ENCODE data around the gene SMAD3. TPM values are rescaled to one million over a fixed set of nuclear protein-coding genes. Genes with fewer than 3 reads are reported as not detected.

SMAD3 gene
- polyA plus RNA-seq, 2 donors: 24.8 to 51.5 TPM

DNA sequence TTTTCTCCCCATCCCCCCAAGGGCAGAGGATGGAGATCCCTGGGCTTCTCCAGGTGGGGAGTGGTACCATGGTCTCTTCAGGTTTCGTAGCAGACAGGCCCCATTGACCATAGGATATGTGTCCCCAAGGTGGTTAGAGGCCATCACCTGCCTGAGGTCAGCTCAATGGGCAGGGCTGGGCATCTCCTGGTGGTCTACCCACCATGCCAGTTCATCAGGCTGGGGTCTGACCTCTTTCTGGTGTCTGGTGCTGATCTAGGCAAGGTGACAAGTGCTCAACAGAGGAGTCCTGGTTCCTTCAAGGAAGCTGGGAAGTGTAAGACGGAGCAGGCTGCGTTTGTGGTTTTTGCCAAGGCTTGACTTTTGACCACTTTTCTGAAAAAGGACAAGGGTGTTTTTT, 71.4 kb downstream of the SMAD3 start:
- peaks cover 0 to 3% of the 10 kb centered on the region in 2 donors for H3K36me3 ChIP-seq (ENCODE audit: control insufficient read depth in 2 of 2, insufficient read depth in 2 of 2, low read length in 1 of 2)
- peak overlapping the region; percentile 47 to 68 for H3K27ac ChIP-seq (ENCODE audit: low read depth in 2 of 2, low read length in 1 of 2)
- WGBS, 2 donors: 91% methylated on average over 3 of the region's 3 CpGs
- H3K9me3 ChIP-seq (ENCODE audit: control insufficient read depth in 2 of 2, insufficient read depth in 1 of 2, low read depth in 1 of 2, low read length in 1 of 2): no peaks in the 10 kb centered on the region
- no peak overlapping the region for H3K4me3 ChIP-seq (ENCODE audit: low read depth in 1 of 2, low read length in 2 of 2)
- H3K4me1 ChIP-seq (ENCODE audit: control insufficient read depth in 2 of 2, insufficient read depth in 2 of 2, low read length in 1 of 2): peaks cover 10 to 24% of the 10 kb centered on the region in 2 donors
- H3K27me3 ChIP-seq (ENCODE audit: control insufficient read depth in 1 of 2, insufficient read depth in 2 of 2, low read length in 2 of 2): no peaks in the 10 kb centered on the region

DNA sequence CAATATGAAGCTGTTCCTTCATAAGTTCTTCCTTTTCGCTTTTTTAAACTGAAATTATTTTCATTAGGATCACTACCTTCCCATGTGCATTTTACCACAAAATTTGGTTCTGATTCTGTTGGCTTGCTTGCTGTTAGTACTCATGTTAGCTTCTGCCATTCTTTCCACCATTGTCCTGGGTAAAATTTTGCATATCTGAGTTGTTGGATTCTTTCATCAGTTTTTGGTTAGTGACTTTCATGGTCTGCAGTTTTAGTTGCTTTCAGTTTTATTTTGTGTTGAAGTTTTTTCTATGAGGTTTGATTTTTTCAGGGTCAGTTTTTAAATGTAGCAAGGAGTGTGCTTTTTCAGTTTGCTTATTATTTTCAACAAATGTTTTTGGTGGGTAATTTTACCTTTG, 71.9 kb downstream of the SMAD3 start:
- Histone ChIP-seq H3K4me1 (ENCODE audit: control insufficient read depth in 2 of 2, insufficient read depth in 2 of 2, low read length in 1 of 2) (peaks cover 10 to 22% of the 10 kb centered on the region in 2 donors), H3K9me3 (ENCODE audit: control insufficient read depth in 2 of 2, insufficient read depth in 1 of 2, low read depth in 1 of 2, low read length in 1 of 2) (no peaks in the 10 kb centered on the region), H3K27me3 (ENCODE audit: control insufficient read depth in 1 of 2, insufficient read depth in 2 of 2, low read length in 2 of 2) (no peaks in the 10 kb centered on the region), H3K4me3 (ENCODE audit: low read depth in 1 of 2, low read length in 2 of 2) (peak overlapping the region in 1 of 2 donors; percentile 22), H3K36me3 (ENCODE audit: control insufficient read depth in 2 of 2, insufficient read depth in 2 of 2, low read length in 1 of 2) (peaks cover 0 to 3% of the 10 kb centered on the region in 2 donors), H3K27ac (ENCODE audit: low read depth in 2 of 2, low read length in 1 of 2) (peak overlapping the region; percentile 78 to 81)
- 93% methylated on average over 1 of the region's 1 CpG for WGBS, 2 donors

DNA sequence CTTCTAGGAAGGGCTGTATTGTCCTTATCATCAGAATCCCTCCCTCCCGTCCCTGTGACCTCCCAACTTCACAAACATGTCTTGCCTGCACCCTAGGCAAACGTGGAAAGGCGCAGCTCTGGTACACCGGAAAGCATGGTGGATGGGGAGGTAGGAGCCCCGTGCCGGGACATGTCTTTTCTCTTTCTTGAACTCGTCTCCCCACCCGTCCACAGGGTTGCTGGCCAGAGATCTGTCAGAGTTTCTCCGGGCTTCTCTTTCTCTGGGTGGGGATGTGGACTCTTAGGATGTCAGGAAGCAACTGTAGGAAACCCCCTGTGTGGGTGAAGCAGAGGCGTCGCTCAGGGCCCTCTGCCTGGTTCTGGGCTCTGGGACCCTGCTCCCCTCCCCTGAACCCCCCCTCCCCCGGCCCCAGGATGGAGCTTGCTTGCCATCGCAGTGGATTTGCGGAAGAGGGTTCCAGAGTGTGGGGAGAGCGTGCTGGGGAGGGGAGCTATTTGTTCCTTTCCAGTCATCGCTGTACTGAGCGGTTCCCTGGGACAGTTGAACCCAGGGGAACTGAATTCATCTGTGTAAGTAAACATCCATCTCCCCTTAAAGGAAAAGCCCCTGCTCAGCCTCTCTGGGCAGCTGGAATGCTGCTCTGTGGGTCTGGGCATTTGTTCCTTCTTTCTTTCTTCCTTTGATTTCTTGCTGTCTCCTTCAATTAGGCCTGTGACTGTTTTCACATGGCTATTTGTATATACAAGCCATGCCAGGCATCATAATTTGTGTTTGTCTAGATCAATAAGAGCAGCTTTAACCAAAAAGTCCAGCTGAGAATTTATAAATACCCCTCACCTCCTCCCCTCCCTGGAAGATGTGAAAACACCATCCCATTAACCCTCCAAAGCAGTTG, 72.8 kb downstream of the SMAD3 start:
- Histone ChIP-seq H3K9me3 (ENCODE audit: control insufficient read depth in 2 of 2, insufficient read depth in 1 of 2, low read depth in 1 of 2, low read length in 1 of 2) (no peaks in the 10 kb centered on the region), H3K4me3 (ENCODE audit: low read depth in 1 of 2, low read length in 2 of 2) (peak overlapping the region in 1 of 2 donors; percentile 22), H3K27ac (ENCODE audit: low read depth in 2 of 2, low read length in 1 of 2) (peak overlapping the region; percentile 78 to 81), H3K4me1 (ENCODE audit: control insufficient read depth in 2 of 2, insufficient read depth in 2 of 2, low read length in 1 of 2) (peaks cover 9 to 24% of the 10 kb centered on the region in 2 donors), H3K27me3 (ENCODE audit: control insufficient read depth in 1 of 2, insufficient read depth in 2 of 2, low read length in 2 of 2) (no peaks in the 10 kb centered on the region), H3K36me3 (ENCODE audit: control insufficient read depth in 2 of 2, insufficient read depth in 2 of 2, low read length in 1 of 2) (no peaks in the 10 kb centered on the region)
- 32 to 52% methylated on average over 17 of the region's 17 CpGs for WGBS, 2 donors

DNA sequence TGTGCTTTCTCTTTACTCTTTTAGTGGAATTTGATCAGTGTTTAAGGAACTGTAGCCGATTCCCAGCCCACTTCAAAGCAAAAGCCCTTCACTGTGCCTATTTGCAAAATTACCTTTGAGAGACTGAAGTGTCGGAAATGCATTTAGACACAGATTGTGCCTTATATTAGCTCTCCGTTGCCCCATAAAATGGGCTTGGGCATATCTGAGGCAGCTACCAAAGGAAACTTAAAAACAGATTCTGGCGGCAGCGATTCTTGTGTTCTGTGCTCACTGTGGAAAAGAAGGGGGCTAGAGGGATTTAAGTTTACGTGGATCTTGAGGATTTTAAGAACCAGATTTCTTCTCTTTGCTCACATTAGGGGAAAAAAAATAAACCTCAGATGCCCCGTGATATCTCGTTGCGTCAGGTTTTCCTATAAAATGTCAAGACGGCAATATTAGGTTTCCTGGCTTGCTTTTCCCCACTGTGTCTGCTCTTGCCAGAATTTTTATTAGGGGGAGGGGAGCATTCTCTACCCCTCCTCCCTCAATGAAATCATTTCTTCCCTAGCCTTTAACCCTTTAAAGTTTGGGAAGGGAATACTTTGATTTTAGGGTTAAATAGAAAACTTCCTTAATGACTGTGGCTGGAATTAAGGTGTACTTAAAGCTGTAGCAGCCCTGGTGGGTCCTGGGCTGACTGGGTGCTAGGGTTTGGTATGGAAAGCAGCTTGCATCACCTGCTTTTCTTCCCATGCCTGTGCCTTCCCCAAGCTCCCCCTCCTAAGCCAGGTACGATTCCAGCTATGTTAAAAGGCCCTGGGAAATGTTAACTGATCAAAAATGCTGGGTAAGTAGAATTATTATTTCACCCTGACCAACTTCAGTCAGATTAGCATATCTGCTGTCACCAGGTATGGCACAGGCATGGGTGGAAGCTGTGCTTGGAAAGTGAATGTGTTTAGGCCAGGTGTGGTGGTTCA, 73.8 kb downstream of the SMAD3 start:
- WGBS, 2 donors: 54 to 62% methylated on average over 11 of the region's 11 CpGs
- no peaks in the 10 kb centered on the region for H3K9me3 ChIP-seq (ENCODE audit: control insufficient read depth in 2 of 2, insufficient read depth in 1 of 2, low read depth in 1 of 2, low read length in 1 of 2)
- peaks cover 9 to 21% of the 10 kb centered on the region in 2 donors for H3K4me1 ChIP-seq (ENCODE audit: control insufficient read depth in 2 of 2, insufficient read depth in 2 of 2, low read length in 1 of 2)
- no peak overlapping the region for H3K4me3 ChIP-seq (ENCODE audit: low read depth in 1 of 2, low read length in 2 of 2)
- H3K27me3 ChIP-seq (ENCODE audit: control insufficient read depth in 1 of 2, insufficient read depth in 2 of 2, low read length in 2 of 2): no peaks in the 10 kb centered on the region
- no peaks in the 10 kb centered on the region for H3K36me3 ChIP-seq (ENCODE audit: control insufficient read depth in 2 of 2, insufficient read depth in 2 of 2, low read length in 1 of 2)
- peak overlapping the region; percentile 60 to 78 for H3K27ac ChIP-seq (ENCODE audit: low read depth in 2 of 2, low read length in 1 of 2)

DNA sequence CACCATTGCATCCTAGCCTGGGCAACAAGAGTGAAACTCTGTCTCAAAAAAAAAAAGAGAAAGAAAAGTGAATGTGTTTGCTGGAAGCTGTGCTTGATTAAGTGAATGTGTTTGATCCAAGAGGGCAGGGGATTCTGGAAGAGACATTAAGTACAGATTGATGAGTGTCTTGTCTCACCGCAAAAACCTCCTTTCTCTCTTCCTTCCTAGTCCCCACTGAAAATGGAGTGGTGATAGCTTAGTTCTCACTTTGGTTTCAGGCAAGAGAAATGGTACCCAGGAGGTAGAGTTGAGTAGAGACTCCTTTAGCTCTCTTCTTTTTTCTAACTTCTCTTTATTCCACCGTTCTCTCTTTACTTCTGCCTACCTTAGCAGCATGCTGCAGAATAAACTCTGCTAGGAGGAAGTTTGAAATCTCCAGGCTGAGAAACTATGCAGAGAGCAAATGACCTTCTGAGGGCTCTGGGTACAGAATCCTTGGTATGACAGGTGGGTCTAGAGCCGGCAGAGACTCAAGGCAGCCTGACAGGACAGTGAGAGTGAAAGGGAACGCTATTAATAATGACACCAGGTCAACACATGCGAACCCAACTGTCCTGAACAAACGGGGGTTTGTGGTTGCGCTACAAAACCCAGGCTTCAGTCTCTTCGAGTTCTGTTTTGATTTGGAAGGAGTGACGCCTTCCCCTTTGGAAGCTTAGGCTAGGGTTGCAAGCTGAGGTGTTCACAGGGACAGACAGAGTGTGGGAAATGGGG, 74.9 kb downstream of the SMAD3 start:
- H3K4me1 ChIP-seq (ENCODE audit: control insufficient read depth in 2 of 2, insufficient read depth in 2 of 2, low read length in 1 of 2): peaks cover 11 to 23% of the 10 kb centered on the region in 2 donors
- H3K4me3 ChIP-seq (ENCODE audit: low read depth in 1 of 2, low read length in 2 of 2): no peak overlapping the region
- peak overlapping the region in 1 of 2 donors; percentile 6 for H3K27ac ChIP-seq (ENCODE audit: low read depth in 2 of 2, low read length in 1 of 2)
- WGBS, 2 donors: 75 to 78% methylated on average over 9 of the region's 9 CpGs
- no peaks in the 10 kb centered on the region for H3K9me3 ChIP-seq (ENCODE audit: control insufficient read depth in 2 of 2, insufficient read depth in 1 of 2, low read depth in 1 of 2, low read length in 1 of 2)
- H3K36me3 ChIP-seq (ENCODE audit: control insufficient read depth in 2 of 2, insufficient read depth in 2 of 2, low read length in 1 of 2): no peaks in the 10 kb centered on the region
- H3K27me3 ChIP-seq (ENCODE audit: control insufficient read depth in 1 of 2, insufficient read depth in 2 of 2, low read length in 2 of 2): no peaks in the 10 kb centered on the region

DNA sequence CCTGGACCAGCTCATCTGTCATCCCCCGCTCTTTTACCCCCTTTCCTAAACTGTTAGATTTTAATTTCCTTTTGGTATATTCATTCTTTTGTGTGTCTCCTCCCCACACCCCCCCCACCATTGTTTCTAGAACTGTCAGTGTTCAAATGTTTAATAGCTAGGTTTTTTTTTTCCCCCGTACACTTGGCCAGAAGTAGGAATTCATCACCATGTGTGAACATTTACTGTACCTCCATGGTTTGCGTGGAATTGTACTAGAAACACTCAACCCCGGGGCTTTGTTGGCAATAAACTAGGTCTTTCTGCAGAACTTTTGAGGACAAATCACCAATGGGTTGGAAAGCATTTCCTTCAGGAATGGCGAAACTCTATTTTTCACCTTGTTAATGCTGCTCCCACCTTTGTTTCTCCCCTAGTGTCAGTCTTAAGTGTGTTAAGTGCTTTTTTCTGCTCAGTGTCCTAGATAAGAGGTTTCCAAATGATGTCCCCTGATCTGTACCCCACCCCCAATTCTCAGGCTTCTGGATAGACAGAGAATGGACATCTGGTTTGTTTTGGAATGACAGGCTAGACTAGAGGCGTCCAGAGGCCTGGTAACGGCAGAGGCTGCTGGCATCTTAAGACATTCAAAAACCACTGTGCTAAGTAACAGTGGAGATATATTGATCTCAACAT, 76.8 kb downstream of the SMAD3 start:
- Histone ChIP-seq H3K4me3 (ENCODE audit: low read depth in 1 of 2, low read length in 2 of 2) (no peak overlapping the region), H3K27ac (ENCODE audit: low read depth in 2 of 2, low read length in 1 of 2) (peak overlapping the region in 1 of 2 donors; percentile 78), H3K9me3 (ENCODE audit: control insufficient read depth in 2 of 2, insufficient read depth in 1 of 2, low read depth in 1 of 2, low read length in 1 of 2) (no peaks in the 10 kb centered on the region)

DNA sequence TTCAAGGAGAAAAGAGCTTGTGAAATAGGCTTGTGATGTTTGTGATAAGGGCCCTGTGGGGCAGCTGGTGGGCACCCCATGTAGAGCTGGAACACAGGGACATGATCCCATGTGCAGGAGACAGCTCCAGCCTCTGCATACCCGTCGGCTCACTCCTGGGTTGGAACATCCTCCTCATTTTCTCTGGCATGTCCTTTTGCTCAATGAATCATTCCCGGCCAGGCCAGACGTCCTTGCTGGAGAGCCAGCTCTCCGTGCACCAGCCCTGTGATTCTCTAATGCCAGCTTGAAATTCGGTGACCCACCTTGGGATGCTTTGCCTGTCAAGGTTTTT, 77.3 kb downstream of the SMAD3 start:
- H3K27me3 ChIP-seq (ENCODE audit: control insufficient read depth in 1 of 2, insufficient read depth in 2 of 2, low read length in 2 of 2): no peaks in the 10 kb centered on the region
- 32 to 43% methylated on average over 6 of the region's 6 CpGs for WGBS, 2 donors
- H3K27ac ChIP-seq (ENCODE audit: low read depth in 2 of 2, low read length in 1 of 2): peak overlapping the region in 1 of 2 donors; percentile 78
- no peaks in the 10 kb centered on the region for H3K36me3 ChIP-seq (ENCODE audit: control insufficient read depth in 2 of 2, insufficient read depth in 2 of 2, low read length in 1 of 2)
- H3K4me1 ChIP-seq (ENCODE audit: control insufficient read depth in 2 of 2, insufficient read depth in 2 of 2, low read length in 1 of 2): peaks cover 14 to 28% of the 10 kb centered on the region in 2 donors
- H3K4me3 ChIP-seq (ENCODE audit: low read depth in 1 of 2, low read length in 2 of 2): no peak overlapping the region
- H3K9me3 ChIP-seq (ENCODE audit: control insufficient read depth in 2 of 2, insufficient read depth in 1 of 2, low read depth in 1 of 2, low read length in 1 of 2): no peaks in the 10 kb centered on the region

More for the DNA sequence above, 76.8 kb downstream of the SMAD3 start:
- H3K36me3 ChIP-seq (ENCODE audit: control insufficient read depth in 2 of 2, insufficient read depth in 2 of 2, low read length in 1 of 2): no peaks in the 10 kb centered on the region
- peaks cover 14 to 28% of the 10 kb centered on the region in 2 donors for H3K4me1 ChIP-seq (ENCODE audit: control insufficient read depth in 2 of 2, insufficient read depth in 2 of 2, low read length in 1 of 2)
- WGBS, 2 donors: 57 to 64% methylated on average over 7 of the region's 7 CpGs
- no peaks in the 10 kb centered on the region for H3K27me3 ChIP-seq (ENCODE audit: control insufficient read depth in 1 of 2, insufficient read depth in 2 of 2, low read length in 2 of 2)

DNA sequence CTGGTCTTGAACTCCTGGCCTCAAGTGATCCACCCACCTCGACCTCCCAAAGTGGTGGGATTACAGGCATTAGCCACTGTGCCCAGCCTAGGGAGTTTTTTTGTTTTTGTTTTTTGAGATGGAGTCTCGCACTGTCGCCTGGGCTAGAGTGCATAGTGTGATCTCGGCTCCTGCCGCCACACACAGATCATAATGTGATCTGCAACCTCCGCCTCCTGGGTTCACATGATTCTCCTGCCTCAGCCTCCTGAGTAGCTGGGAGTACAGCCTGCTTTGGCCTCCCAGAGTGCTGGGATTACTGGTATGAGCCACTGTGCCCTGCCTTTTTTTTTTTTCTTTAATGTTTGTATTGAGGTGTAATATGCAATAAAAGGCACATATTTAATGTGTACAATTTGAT, 78.2 kb downstream of the SMAD3 start:
- WGBS, 2 donors: 96 to 97% methylated on average over 6 of the region's 6 CpGs
- no peaks in the 10 kb centered on the region for H3K36me3 ChIP-seq (ENCODE audit: control insufficient read depth in 2 of 2, insufficient read depth in 2 of 2, low read length in 1 of 2)
- H3K27ac ChIP-seq (ENCODE audit: low read depth in 2 of 2, low read length in 1 of 2): no peak overlapping the region
- H3K9me3 ChIP-seq (ENCODE audit: control insufficient read depth in 2 of 2, insufficient read depth in 1 of 2, low read depth in 1 of 2, low read length in 1 of 2): no peaks in the 10 kb centered on the region
- H3K4me1 ChIP-seq (ENCODE audit: control insufficient read depth in 2 of 2, insufficient read depth in 2 of 2, low read length in 1 of 2): peaks cover 12 to 27% of the 10 kb centered on the region in 2 donors
- H3K4me3 ChIP-seq (ENCODE audit: low read depth in 1 of 2, low read length in 2 of 2): no peak overlapping the region
- H3K27me3 ChIP-seq (ENCODE audit: control insufficient read depth in 1 of 2, insufficient read depth in 2 of 2, low read length in 2 of 2): no peaks in the 10 kb centered on the region
